ENCODE data around the gene ZDHHC14. TPM values are rescaled to one million over a fixed set of nuclear protein-coding genes. Genes with fewer than 3 reads are reported as not detected.

Gene ZDHHC14
- total RNA-seq, 4 donors from 2014 or later: 6.2 to 20.6 (median 15.1) TPM

DNA sequence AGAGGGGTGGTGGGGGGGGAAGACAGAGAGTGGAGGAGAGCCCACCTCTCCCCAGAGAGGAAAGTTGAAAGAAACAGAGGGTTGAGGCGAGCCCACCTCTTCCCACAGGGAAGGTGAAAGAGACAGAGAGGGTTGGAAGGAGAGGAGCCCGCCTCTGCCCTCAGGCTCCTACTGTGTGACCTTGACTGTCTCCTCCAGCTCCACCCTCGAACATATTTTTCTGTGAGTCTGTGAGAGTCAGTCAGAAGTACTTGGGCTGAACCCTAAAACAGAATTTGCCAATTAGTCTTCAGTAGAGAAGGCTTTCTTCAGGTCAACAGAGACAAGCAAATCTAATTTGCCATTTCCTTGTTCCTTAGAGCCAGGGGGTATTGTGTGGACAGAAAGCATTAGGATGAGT lies 288.3 kb downstream of the ZDHHC14 start:
- DNase-seq: no peak
- TF ChIP-seq, protein P1, sequence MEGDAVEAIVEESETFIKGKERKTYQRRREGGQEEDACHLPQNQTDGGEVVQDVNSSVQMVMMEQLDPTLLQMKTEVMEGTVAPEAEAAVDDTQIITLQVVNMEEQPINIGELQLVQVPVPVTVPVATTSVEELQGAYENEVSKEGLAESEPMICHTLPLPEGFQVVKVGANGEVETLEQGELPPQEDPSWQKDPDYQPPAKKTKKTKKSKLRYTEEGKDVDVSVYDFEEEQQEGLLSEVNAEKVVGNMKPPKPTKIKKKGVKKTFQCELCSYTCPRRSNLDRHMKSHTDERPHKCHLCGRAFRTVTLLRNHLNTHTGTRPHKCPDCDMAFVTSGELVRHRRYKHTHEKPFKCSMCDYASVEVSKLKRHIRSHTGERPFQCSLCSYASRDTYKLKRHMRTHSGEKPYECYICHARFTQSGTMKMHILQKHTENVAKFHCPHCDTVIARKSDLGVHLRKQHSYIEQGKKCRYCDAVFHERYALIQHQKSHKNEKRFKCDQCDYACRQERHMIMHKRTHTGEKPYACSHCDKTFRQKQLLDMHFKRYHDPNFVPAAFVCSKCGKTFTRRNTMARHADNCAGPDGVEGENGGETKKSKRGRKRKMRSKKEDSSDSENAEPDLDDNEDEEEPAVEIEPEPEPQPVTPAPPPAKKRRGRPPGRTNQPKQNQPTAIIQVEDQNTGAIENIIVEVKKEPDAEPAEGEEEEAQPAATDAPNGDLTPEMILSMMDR (IDR thresholded peaks at IDR 0.05): no peak
- TF ChIP-seq POLR2A (IDR thresholded peaks at IDR 0.05): no peak
- peak overlapping the region in 2 of 3 donors; percentile 37 to 51 for H3K27ac ChIP-seq
- H3K4me3 ChIP-seq (replicated peaks in 1 of 3): no peak overlapping the region
- no peaks in the 10 kb centered on the region for H3K9me3 ChIP-seq
- H3K27me3 ChIP-seq: no peaks in the 10 kb centered on the region
- 70 to 75% methylated on average over 3 of the region's 3 CpGs for WGBS, 2 donors
- H3K36me3 ChIP-seq: no peaks in the 10 kb centered on the region
- peaks cover 0 to 10% of the 10 kb centered on the region in 2 donors for H3K4me1 ChIP-seq
- intact Hi-C loops (cut with DNase I): loop anchor here (10.0 kb wide), 1 partner anchor 355 kb away; no protein-coding TSS in a partner anchor

DNA sequence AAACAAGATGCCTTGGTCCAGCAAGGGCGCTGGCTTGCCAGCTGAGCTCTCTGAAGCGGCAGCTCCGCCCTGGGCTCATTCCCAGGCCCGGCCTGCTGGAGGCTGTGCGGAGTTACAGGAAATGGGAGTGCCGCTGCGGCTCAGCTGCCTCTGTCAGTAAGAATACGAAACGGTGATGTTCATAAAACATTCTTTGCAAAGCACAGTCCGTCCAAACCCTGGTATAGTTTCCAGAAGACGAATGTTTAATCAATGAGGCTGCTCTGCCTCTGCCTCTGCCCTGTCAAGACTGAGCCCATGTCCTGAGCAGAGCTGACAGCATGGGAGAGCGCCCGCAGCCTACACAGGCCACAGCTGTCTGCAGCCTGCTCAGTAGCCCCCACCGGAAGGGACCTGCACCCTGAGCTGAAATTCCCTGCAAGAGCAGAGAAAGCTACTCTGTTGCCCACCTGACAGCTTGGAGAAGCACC lies 288.8 kb downstream of the ZDHHC14 start:
- no peaks in the 10 kb centered on the region for H3K36me3 ChIP-seq
- peak overlapping the region in 2 of 3 donors; percentile 37 to 51 for H3K27ac ChIP-seq
- intact Hi-C loops (cut with DNase I): loop anchor here (10.0 kb wide), 1 partner anchor 355 kb away; no protein-coding TSS in a partner anchor
- no peaks in the 10 kb centered on the region for H3K9me3 ChIP-seq
- H3K4me3 ChIP-seq (replicated peaks in 1 of 3): no peak overlapping the region
- H3K4me1 ChIP-seq: peaks cover 0 to 10% of the 10 kb centered on the region in 2 donors
- TF ChIP-seq POLR2A (IDR thresholded peaks at IDR 0.05): no peak
- TF ChIP-seq, protein P1 (IDR thresholded peaks at IDR 0.05): peak in 1 of 6 experiments; percentile 22
- no peaks in the 10 kb centered on the region for H3K27me3 ChIP-seq
- DNase-seq: peak; percentile 57 to 59
- WGBS, 2 donors: 55 to 56% methylated on average over 14 of the region's 14 CpGs

DNA sequence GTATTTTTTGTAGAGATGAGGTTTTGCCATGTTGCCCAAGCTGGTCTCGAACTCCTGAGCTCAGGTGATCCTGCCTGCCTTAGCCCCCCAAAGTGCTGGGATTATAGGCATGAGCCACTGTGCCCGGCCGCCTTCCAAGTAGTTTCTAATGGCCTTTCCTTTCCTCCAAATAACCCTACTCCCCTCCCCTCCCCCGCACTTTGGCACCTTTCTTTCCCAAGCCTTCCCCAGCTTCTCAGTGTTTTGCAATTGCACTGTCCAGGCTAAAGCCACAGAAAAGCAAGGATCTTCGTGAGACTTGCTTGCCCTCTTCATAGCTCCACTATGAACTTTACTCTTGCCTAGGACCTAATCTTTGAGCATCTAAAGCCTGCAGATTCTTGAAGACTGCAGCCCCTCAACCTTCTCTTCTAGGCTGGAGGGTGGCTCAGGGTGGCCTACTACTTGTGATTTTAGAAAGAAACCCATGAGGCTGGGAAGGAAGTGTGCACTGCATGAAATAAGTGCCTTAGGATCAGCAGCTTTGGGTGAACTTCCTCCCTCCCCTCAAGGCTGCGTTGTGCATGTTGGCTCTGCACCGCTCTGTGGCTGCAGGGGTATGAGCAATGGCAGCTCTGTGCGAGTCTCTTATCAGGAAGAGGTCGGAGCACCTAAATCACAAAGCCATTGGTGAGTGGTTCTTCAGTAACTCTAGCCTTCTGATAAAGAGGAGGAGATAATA lies 289.6 kb downstream of the ZDHHC14 start:
- Histone ChIP-seq H3K4me3 (replicated peaks in 1 of 3) (no peak overlapping the region), H3K36me3 (no peaks in the 10 kb centered on the region), H3K9me3 (no peaks in the 10 kb centered on the region), H3K27ac (peak overlapping the region in 1 of 3 donors; percentile 37), H3K4me1 (peaks cover 0 to 10% of the 10 kb centered on the region in 2 donors), H3K27me3 (no peaks in the 10 kb centered on the region)
- DNase-seq: no peak
- WGBS, 2 donors: 87 to 88% methylated on average over 9 of the region's 9 CpGs
- intact Hi-C loops (cut with DNase I): no loop called here
- TF ChIP-seq POLR2A (IDR thresholded peaks at IDR 0.05): no peak
- TF ChIP-seq, protein P1 (IDR thresholded peaks at IDR 0.05): no peak

DNA sequence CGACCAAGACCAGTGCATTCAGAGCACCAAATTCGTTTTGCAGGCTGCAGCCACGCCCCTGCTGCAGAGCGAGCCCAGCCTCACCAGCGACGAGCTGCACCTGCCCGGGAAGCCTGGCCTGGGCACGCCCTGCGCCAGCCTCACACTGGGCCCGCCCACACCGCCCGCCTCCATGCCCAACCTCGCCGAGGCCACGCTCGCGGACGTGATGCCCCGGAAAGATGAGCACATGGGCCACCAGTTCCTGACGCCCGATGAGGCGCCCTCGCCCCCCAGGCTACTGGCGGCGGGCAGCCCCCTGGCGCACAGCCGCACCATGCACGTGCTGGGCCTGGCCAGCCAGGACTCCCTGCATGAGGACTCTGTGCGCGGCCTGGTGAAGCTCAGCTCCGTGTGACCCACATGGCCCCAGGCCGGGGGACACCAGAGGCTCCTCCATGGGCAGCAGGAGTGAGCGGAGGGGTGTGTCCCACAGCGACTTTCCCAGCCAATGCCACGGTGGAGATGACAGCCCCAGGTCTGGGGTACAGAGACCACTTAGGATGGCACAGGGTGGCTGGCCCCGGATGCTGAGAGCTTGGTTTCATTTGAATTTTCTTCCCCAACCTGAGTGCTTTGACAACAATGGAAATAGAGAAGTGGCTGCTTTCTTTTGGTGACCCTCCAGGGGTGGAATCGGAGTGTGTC lies 291.9 kb downstream of the ZDHHC14 start:
- intact Hi-C loops (cut with DNase I): no loop called here
- H3K4me1 ChIP-seq: peaks cover 0 to 10% of the 10 kb centered on the region in 2 donors
- no peak overlapping the region for H3K4me3 ChIP-seq (replicated peaks in 1 of 3)
- no peaks in the 10 kb centered on the region for H3K9me3 ChIP-seq
- TF ChIP-seq, protein P1 (IDR thresholded peaks at IDR 0.05): no peak
- TF ChIP-seq POLR2A (IDR thresholded peaks at IDR 0.05): no peak
- H3K27me3 ChIP-seq: no peaks in the 10 kb centered on the region
- no peak for DNase-seq
- no peaks in the 10 kb centered on the region for H3K36me3 ChIP-seq
- H3K27ac ChIP-seq: no peak overlapping the region
- WGBS, 2 donors: 94% methylated on average over 30 to 32 of the region's 37 CpGs

DNA sequence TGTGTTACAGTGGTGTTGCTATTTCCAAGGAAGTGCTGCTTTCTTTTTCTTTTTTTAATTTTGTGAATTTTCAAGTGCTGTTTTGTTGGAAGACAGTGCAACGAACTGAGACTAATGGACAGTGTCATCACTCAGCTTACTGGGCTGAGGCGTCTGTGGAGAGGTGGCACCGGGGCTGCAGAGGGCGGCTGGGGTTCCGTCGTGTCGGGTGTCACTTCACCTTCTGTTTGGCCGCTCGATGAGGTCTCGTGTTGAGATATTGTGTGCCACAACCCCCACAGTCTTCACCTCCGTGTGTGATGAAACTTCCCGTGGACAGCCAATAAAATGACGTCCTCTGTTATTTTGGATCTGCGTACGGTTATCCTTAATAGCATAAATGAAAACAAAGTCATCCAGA lies 292.6 kb downstream of the ZDHHC14 start:
- intact Hi-C loops (cut with DNase I): no loop called here
- peaks cover 0 to 10% of the 10 kb centered on the region in 2 donors for H3K4me1 ChIP-seq
- no peak overlapping the region for H3K4me3 ChIP-seq (replicated peaks in 1 of 3)
- H3K36me3 ChIP-seq: no peaks in the 10 kb centered on the region
- TF ChIP-seq, protein P1 (IDR thresholded peaks at IDR 0.05): no peak
- no peak for TF ChIP-seq POLR2A (IDR thresholded peaks at IDR 0.05)
- H3K27ac ChIP-seq: no peak overlapping the region
- H3K27me3 ChIP-seq: no peaks in the 10 kb centered on the region
- DNase-seq: no peak
- WGBS, 2 donors: 82 to 84% methylated on average over 15 of the region's 15 CpGs
- H3K9me3 ChIP-seq: no peaks in the 10 kb centered on the region

Measured in thyroid gland (tissue), 4 donors.